GM21515 (cell line): ENCODE measurements around the gene DIP2B.

ENCODE experiments used
- ATAC-seq: cut with Tn5 transposase; IDR thresholded peaks from one replicate; pipeline ENCODE4 v1.9.1; 2021; ENCODE audit not compliant: unreplicated experiment

The DIP2B gene

DNA sequence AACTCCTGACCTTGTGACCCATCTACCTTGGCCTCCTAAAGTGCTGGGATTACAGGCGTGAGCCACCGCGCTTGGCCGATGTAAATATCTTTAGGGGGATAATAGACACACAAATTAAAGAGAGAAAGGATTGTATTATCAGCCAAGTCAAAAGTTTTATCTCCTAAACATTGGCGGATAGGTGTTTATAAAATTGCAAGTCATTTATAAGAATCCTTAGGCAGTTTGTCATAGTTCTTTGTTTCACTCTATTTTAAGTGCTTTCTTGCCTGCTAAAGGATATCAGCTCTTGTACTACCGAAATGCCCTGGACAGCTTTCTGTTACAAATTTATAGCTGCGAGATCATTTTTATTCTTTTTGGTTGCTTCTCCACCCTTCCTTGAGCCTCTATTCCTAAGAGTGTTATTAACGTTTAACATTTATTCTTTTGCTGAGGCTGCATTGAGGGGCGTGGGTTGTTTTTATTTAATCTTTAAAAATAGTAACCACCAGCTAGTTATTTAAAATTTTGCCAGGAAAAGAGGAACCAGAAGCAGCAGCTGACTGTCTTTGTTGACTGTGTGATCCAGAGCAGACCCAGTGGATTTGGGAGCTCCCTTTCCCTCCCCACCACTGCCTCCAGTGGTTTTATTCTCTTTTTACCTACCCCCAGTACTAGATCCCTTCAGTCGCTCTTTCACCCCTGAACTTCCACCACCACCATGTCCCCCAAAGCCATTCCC lies 106.4 kb downstream of the DIP2B start:
- ATAC-seq = no peak

DNA sequence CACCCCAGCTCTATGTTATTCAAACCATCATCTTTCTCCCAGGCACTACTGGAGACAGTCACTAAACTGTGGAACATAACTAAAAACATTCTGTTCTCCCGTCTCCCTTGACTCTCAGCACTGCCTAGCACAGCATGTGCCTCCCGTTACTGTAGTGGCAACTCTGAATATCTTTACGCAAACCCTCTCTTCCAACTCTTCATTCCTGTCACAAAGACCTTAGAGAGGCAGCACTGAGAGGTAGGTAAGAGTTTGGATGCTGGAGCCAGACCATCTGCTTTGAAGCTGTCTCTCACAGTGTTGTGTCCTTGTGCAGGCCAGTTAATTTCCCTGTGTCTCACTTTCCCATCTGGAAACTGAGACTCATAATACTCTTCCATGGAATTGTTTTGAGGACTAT lies 108.1 kb downstream of the DIP2B start:
- no peak for ATAC-seq

DNA sequence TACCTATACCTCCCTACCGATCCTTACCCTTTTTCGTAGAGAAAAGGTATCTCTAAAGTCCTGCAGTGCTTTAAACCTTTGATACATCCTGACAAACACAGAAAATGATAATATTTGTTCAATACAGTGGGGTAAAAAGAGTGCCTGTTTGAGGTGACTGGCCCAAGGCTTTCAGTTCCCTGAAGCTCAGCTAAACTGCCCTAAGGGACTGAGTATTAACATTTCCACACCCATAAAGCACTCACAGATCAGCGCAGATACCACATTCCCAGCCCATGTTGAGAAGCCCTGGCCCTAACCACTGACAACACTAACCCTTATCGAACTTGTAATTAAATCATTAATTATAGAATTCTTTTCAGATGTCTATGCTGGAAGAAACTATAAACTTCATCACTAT lies 108.7 kb downstream of the DIP2B start:
- no peak for ATAC-seq

DNA sequence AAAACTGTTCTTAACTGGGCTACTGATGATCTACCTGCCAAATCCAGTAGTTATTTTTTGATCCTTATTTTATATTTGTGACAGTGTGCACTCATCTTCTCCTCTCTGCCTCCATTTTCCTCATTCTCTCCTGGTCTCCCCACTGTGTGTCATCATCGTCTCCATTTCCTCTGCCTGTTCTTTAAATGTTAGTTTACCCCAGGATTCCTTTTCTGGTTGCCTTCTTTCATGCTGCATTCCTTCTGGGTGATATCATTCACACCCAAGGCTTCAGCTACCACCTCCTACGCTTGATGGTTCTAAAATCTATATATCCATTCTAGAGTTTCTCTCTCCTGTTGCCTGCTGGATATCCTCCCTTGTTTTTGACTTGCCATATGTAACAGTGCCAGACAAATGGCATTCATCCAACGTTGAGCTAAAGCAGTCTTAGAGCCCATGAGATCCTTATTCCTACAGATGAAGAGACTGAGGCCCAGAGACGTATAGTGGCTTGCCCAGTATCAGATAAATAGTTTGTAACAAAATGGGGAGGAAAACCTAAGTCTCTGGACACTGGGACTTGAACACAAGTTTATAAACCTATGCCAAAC lies 109.5 kb downstream of the DIP2B start:
- no peak for ATAC-seq

DNA sequence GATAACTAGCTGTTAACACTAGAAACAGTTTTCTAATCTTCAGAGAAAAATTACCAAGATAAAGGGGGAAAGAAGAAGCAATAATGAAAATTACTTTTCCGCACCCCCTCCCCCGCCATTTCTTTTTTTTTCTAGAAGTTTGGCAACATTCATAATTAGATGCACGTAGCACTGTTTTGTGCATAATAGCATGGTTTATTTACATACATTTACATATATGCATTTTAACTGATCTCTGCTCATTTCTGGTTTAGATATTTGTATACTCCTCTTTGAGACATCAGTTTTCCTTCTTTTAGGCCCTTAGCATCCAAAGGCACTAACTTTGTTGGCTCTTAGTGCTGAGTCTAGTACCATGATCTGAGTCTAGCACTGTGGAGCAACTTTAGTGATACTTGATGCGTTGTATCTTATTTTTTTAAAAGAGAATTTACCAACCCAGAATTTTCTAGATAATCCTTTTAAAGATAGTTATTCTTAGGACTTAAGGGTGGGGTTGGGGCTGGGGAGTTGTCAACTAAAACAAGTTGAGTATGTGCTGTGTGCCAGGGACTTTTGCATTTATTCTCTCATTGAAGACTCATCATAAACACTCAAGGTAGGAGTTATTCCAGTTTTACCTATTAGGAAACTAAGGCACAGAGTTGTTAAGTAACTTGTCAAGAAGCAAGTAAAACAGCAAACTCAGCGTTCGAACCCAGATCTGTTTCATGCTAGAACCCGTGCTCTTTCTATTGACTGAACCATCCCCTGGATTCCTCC lies 110.5 kb downstream of the DIP2B start:
- ATAC-seq = no peak

DNA sequence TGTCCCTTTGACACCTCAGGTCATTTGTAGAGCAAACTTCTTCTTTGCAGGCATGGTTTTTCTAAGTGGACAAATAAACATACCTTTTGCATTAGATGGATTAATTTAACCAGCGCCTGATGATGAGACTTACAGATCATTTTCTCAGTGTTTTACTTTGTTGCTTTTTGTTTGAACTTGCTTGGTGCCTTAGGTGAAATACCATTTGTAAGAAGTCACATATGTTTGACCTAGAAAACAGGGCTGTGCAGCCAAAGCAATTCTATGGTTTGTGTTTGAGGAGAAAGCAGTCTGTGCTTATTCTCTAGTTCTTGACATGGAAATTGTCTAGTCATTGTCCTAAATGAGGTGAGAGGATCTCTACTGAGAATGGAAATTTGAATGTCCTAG lies 111.1 kb downstream of the DIP2B start:
- ATAC-seq = no peak

DNA sequence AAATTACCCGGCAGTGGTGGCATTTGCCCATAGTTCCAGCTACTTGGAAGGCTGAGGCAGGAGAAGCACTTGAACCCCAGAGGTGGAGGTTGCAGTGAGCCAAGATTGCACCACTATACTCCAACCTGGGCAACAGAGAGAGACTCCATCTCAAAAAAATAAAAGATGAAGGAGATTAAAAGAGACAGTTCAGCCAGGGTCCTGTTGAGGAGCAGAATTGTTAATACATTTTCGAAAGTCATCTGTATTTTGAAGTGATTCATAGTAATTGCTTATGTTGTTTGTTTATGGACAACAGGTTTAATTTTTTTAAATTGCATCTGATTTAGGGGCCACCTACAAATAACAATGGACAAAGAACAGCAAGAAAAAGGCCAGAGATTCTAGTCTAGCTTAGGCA lies 112.9 kb downstream of the DIP2B start:
- no peak for ATAC-seq

DNA sequence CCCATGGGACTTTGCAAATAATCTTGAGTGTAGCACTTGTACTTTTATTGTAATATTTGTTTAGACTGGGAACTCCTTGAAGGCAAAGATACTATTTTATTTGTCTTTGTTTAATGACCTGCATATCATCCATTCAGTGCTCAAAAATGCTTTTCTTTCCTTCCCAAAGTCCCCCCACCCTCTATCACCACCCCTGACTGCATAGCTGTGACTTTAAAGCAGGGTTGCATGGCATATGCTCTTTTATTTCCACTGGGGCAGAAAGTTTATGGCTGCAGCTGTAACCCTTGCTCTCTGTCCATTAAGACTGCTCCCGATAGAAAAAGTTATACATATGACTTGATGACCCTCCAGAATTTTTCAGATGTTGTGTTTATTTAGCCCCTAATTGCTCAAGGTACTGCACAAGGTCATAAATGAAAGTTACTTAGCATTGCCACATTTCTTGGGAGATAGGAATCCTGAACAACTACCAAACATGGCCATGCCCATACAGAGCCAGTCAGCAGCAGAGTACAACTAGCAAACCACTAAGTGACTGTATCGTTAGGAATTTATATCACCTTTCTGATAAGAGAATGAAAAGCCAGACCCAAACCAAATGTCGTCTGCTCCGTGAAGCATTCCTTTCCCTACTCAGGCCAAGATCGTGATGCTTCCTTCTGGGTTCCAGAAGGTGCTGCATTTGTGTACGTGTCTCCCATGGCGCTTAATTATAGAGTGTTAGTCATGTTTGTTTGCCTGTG lies 114.3 kb downstream of the DIP2B start:
- no peak for ATAC-seq

DNA sequence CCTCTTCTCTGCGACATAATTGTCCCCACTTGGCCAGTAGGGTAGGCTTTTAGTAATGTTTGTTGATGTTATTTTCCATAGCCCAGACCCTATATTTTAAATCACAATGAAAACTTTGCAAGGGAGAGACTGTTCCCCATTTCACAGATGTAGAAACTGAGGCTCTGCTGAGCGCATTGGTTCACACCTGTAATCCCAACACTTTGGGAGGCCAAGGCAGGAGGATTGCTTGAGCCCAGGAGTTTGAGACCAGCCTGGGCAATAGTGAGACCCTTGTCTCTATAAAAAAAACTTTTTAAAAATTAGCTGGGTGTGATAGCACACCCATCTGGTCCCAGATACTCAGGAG lies 114.8 kb downstream of the DIP2B start:
- ATAC-seq = no peak

DNA sequence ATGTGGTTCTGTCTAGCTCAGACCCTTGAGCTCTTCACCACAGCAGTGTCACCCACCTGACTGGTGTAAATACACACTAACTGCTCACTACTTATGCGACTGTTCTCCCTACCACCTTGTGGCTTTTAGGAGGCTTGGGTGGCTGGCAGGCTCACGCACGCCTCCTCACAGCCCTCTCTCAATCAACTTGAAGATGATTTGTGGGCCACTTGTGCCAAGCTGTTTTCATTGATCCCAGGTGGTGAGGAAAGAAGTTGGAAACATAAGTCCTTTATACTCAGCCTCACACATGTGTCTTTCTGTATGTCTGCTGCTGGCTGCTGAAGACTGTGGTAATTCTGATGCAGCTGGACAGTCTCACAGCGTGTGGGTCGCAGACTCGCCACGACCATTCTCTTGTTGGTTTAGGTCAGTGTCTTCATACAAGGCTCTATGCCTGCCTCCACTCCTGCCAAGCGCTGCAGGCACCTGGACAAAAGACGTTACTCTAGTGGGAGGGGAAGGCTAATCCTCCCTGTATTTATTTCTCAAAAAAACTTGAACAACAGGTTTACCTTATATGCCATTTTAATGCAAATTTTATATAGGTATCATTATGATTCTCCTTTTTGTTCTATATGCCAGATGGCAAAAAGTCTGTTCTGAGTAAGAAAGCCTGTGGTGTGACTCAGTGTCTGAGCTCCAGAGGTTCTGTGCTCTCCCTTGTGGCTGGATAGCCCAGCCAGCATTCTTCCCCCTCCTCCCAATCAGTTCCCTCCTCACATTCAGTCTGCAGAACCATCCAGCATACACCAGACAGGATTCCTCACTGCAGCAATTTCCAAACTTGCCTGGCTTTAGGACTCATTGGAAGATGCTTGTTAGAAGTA lies 115.6 kb downstream of the DIP2B start:
- no peak for ATAC-seq

DNA sequence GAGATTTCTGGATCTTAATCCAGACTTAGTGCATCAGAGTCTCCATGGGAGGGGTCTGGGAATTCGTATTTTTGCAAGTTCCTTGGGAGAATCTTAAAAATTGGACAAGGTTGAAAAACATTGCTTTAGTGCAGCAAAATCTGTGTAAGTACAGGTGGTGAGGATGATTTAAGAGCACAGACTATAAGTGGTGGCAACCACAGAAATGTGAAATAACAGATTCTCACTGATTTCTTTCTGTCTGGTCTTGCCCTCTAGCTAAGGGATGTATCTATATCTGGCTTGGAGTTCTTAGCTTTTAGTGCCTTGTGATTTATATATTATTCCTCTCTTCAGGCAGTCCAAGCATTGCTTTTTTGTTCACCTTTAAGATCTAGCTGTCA lies 116.2 kb downstream of the DIP2B start:
- no peak for ATAC-seq

DNA sequence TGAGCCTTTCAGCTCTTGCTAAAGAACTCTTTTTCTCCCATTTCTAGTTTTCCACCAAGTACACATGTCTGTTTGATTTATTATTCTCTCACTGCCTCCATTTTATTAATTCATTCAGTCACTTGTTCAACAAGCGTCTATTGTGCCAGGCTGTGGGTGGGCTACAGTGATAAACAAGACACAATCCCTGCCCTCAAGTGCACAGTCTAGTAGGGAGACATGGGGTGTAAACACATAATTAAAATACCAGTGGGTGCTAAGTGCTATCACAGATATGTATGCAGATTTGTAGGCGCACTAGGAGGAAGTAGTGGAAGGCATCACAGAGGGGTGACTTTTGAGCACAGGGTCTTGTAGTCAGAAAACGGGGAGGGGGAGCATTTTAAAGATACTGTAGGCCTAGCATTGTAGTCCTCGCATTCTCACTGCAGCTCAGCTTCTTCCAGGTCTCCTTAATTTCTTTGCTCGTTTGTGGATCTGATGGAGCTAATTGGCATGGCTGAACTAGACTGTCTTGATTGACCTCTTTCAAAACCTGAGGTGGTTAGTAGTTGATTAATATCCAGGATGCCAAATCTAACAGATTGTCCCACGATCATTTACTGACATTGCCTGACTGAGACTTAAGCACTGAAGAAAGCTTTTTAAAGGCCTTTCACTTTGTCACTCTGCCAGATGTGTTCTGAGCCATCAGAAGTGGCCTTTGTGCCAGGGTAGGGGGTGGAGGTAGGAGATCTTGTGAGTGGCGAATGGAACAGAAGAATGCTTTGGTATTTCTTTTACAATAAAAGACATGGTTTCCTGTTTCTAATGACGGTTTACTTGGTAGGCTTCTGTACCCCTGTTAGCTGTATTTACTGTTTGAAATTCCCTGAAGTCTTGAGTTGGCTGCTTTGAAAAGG lies 116.9 kb downstream of the DIP2B start:
- no peak for ATAC-seq

DNA sequence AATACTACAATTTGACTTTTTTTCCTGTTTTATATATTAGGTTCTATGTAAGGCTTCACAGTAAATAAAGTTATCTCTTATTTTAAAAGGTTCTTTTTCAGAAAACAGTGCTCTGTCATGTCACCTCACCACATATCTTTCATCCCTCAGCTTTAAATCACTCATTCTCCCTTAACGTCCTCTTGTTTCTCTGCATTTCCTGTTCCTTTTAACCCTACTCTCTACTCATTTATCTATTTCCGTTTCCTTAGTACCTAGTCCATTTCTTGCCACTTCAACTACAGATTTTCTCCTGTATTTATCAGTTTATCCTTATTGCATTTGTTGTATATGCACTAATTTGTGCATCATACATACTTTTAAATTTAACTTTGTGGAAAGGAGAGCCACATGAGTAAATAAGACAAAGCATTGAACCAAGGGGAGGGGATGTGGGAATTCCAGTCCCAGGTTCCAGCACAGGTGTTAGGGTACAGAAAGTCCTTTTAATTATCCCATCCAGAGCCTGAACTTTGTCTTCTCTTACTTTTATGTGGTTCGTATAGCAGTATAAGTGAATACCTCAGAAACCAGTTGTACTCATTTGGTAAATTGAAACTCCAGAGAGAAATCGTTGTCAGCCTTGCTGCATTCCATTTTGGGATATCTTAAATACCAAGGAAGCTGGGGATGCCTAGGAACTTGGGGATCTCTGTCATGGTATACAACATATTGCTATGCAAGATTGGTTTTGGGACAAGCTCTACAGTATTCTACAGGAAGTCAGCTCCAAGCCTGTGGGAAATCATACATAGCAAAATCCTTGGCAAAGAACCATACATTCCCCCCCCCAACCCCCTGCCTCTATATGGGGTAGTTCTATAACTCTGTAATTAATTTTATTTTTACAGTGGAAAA lies 120.5 kb downstream of the DIP2B start:
- no peak for ATAC-seq

DNA sequence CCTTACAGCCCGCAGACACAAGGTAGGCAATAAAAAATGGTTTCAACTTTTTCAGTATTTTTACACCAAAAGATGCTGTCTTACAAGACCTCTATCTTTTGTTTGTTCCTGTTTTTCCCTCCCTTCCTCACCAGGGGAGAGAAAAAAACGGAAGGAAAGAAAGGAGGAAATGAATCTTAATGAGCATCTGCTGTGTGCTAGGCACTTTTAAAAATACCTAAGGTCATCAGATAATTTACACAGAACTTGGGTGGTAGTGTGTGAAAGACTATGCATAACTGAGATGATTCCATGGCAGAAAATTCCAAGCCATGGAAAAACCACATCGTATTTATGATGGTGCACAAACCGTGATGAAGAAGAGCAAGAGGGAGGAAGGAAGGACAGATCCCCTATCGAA lies 121.2 kb downstream of the DIP2B start:
- no peak for ATAC-seq

DNA sequence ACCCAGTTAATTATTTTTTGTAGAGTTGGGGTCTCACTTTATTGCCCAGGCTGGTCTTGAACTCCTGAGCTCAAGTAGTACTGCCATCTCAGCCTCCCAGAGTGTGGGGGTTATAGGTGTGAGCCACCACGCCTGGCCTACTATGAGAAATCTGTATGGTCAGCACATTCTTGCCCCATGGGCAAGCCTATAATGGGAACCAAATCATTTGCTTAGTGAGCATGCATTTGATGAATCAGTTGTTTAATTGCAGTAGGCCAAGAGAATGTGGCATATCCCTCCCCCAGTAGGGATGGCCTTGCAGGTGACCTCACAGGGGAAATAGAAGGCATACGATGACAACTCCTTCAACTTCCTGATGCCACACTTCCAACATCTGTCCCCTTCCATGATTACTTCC lies 122.7 kb downstream of the DIP2B start:
- no peak for ATAC-seq

DNA sequence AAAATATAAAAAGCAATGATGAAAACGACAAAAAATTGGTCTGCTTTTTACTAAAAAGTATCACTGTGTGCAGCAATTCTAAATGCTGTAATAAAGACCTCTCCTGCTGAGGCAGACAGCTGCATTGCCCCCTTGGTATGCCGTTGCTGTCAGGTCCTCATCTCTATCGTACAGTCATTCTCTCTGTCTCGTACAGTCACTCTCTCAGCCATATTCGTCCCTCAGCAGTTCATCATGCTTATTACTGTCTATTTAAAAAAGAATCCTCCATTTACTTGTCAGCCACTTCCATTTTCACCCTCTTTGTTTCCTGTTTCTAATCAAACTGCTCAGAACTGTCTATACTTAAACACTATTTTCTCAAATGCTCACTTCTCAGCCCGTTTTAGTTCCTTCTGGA lies 123.6 kb downstream of the DIP2B start:
- no peak for ATAC-seq

DNA sequence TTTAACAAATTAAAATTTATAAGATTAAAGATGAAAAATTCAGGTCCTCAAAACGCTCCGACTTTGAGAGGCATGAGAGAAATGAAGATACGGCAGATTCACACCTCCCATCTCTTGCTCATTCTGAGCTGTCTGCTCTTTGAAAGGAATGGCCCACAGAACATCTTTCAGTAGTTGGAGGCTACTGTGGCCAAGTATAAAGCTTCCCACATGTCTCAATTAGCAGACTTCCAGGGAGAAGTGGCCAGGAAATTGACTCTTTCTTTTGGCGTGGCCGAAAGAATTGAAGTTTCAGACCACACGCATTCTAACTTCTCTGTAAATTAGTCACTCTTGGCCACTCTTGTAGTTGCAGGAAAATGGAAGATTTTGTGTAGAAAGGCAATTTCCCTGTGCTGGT lies 129.2 kb downstream of the DIP2B start:
- no peak for ATAC-seq

DNA sequence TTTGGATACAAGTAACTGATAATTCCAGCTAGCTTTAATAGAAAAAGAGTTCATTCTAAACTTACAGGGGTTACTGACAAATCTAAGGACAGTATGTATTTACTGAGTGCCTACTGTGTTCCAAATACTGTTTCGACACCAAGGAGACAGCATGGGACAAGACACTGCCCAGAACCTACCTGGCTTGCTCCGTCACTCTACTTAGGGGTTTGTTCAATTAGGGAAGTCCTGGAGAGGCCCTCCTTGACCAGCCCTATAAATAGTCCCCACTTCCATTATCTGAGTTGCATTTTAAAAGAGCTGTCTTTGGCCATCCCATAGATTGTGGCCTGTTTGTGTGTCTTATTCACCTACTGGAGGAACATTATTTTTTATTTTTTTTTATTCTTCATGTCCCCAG lies 129.6 kb downstream of the DIP2B start:
- ATAC-seq = no peak

DNA sequence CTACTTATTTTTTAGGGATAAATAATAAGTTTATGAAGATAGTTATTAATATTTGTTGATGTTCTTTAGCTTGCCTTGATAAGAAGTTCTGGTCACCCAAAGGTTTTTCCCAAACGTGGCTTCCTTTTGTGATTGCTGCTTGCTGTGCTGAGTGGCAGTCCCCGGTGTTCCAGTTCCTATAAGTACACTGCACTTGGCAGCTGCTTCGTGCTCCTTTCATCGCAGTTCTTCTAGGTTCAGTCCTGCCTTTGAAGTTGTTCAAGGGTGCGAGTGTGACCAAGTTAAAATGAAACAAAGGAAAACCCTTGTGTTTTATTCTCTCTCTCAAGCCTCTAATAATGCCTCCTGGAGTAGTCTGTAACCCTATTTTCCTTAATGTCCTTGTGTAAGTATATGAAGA lies 130.6 kb downstream of the DIP2B start:
- ATAC-seq = no peak
